HepG2 (cell line): ENCODE results near the gene HMGCS2. TPM values are rescaled to one million over a fixed set of nuclear protein-coding genes. Genes with fewer than 3 reads are reported as not detected.

Experiments used
- ATF7-NPFF ChIP-seq: sonication (generic); formaldehyde crosslinking; IDR thresholded peaks from 2 replicates; pipeline ENCODE4 v1.8.1; 2023; ENCODE audit warnings: mild to moderate bottlenecking, low read depth, missing genetic modification reagents, moderate library complexity
- ELF3 ChIP-seq: IDR thresholded peaks from 2 replicates; pipeline ENCODE4 v1.6.1; 2016; ENCODE audit warnings: missing genetic modification reagents, missing compliant biosample characterization
- EP300 ChIP-seq, 3 experiments: sonication (generic) in 1 of 3; formaldehyde crosslinking in 1 of 3; IDR thresholded peaks; 2 replicates each; pipeline versions ENCODE4 v1.5.1 to v1.6.1; 2011 to 2020; ENCODE audit warnings: low read depth in 2 of 3, low read length in 2 of 3, borderline replicate concordance in 1 of 3, improper control_type of control experiment in 1 of 3, mild to moderate bottlenecking in 1 of 3, missing genetic modification reagents in 1 of 3, moderate library complexity in 1 of 3
- HNF4A ChIP-seq: sonication (generic); formaldehyde crosslinking; IDR thresholded peaks from 2 replicates; pipeline ENCODE4 v1.4.0; 2020; ENCODE audit warnings: missing genetic modification reagents
- HNRNPLL ChIP-seq: fragments of 200-400 bp; formaldehyde crosslinking; IDR thresholded peaks from 2 replicates; pipeline ENCODE4 v1.6.1; 2017; ENCODE audit warnings: mild to moderate bottlenecking, low read depth, low read length; ENCODE audit not compliant: poor library complexity, severe bottlenecking
- HOXA5 ChIP-seq: sonication (generic); formaldehyde crosslinking; IDR thresholded peaks from 2 replicates; pipeline ENCODE4 v1.4.0; 2020; ENCODE audit warnings: missing genetic modification reagents
- KDM1A ChIP-seq: IDR thresholded peaks from 2 replicates; pipeline ENCODE4 v1.6.1; 2016; ENCODE audit warnings: missing compliant biosample characterization
- KLF9 ChIP-seq: IDR thresholded peaks from 2 replicates; pipeline ENCODE4 v1.6.1; 2016; ENCODE audit warnings: low read depth
- MBD4 ChIP-seq: IDR thresholded peaks from 2 replicates; pipeline ENCODE4 v1.6.1; 2012; ENCODE audit warnings: low read length, inconsistent platforms, borderline replicate concordance
- NFE2L2 ChIP-seq: fragments of 150-350 bp; IDR thresholded peaks from 2 replicates; pipeline ENCODE4 v1.6.1; 2014; ENCODE audit warnings: low read length
- PITX1 ChIP-seq: sonication (generic); formaldehyde crosslinking; IDR thresholded peaks from 2 replicates; pipeline ENCODE4 v1.5.1; 2020; ENCODE audit warnings: mild to moderate bottlenecking, missing genetic modification reagents
- PLRG1 ChIP-seq: fragments of 450-650 bp; conservative IDR thresholded peaks from 2 replicates; pipeline ENCODE4 v1.6.1; 2016
- PRMT3 ChIP-seq: sonication (generic); formaldehyde crosslinking; IDR thresholded peaks from 2 replicates; pipeline ENCODE4 v1.8.1; 2022; ENCODE audit warnings: low read depth, mild to moderate bottlenecking, moderate library complexity, missing genetic modification reagents, borderline replicate concordance
- SNAI1 ChIP-seq: sonication (generic); formaldehyde crosslinking; IDR thresholded peaks from 2 replicates; pipeline ENCODE4 v1.5.0; 2020; ENCODE audit warnings: mild to moderate bottlenecking, missing genetic modification reagents, borderline replicate concordance
- SUZ12 ChIP-seq: fragments of 150-350 bp; IDR thresholded peaks from 2 replicates; pipeline ENCODE4 v1.6.1; 2014; ENCODE audit warnings: low read depth, low read length
- TBX2 ChIP-seq: sonication (generic); formaldehyde crosslinking; IDR thresholded peaks from 2 replicates; pipeline ENCODE4 v1.5.0; 2020; ENCODE audit warnings: missing genetic modification reagents, mild to moderate bottlenecking, borderline replicate concordance
- TCF12 ChIP-seq, 2 experiments: fragments of 450-650 bp in 1 of 2; sonication (generic) in 1 of 2; formaldehyde crosslinking in 1 of 2; IDR thresholded peaks; 2 replicates each; pipeline versions ENCODE4 v1.6.1 to v1.8.0; 2017 to 2022; ENCODE audit warnings: antibody characterized with exemption in 1 of 2, mild to moderate bottlenecking in 1 of 2, missing genetic modification reagents in 1 of 2, moderate library complexity in 1 of 2
- ZNF333 ChIP-seq: sonication (generic); formaldehyde crosslinking; IDR thresholded peaks from 2 replicates; pipeline ENCODE4 v1.4.0; 2020; ENCODE audit warnings: mild to moderate bottlenecking, missing genetic modification reagents, borderline replicate concordance
- ZNF557 ChIP-seq: sonication (generic); formaldehyde crosslinking; IDR thresholded peaks from 2 replicates; pipeline ENCODE4 v1.4.0; 2020; ENCODE audit warnings: missing genetic modification reagents
- polyA plus RNA-seq, 8 experiments: library from polyadenylated mRNA; depleted of rRNA in 3 of 8; stranded (reverse) in 7 of 8; unstranded in 1 of 8; fragments of >200 nt; fragmentation: Illumina TruSeq in 4 of 8; extraction: Trizol in 4 of 8; gene quantifications; 2 replicates each; pipeline versions ENCODE4 v1.2.1 to v1.2.3, GENCODE V29; 2011 to 2016; ENCODE audit warnings: low read depth in 4 of 8, missing spikeins in 1 of 8, mixed read lengths in 1 of 8; ENCODE audit not compliant: insufficient read depth in 1 of 8
- total RNA-seq, 5 experiments: library from RNA; depleted of rRNA; stranded (reverse); fragments of >200 nt; fragmentation: Illumina TruSeq; extraction: Trizol; gene quantifications; 2 replicates each; pipeline ENCODE4 v1.2.3, GENCODE V29; 2016; ENCODE audit warnings: low read depth in 1 of 5
- TF ChIP-seq, protein P1 (sequence below): sonication (generic); formaldehyde crosslinking; IDR thresholded peaks from 2 replicates; pipeline ENCODE4 v1.4.0; 2020; ENCODE audit warnings: missing genetic modification reagents
- TF ChIP-seq, protein P2 (sequence below): IDR thresholded peaks from 2 replicates; pipeline ENCODE4 v1.6.1; 2016; ENCODE audit warnings: missing genetic modification reagents, missing compliant biosample characterization
- TF ChIP-seq, protein P3 (sequence below): sonication (generic); formaldehyde crosslinking; IDR thresholded peaks from 2 replicates; pipeline ENCODE4 v1.5.0; 2020; ENCODE audit warnings: missing genetic modification reagents
- TF ChIP-seq, protein P4 (sequence below): sonication (generic); formaldehyde crosslinking; IDR thresholded peaks from 2 replicates; pipeline ENCODE4 v1.8.1; 2023; ENCODE audit warnings: mild to moderate bottlenecking, missing genetic modification reagents, borderline replicate concordance
- TF ChIP-seq, protein P5 (sequence below): fragments of 450-650 bp; IDR thresholded peaks from 2 replicates; pipeline ENCODE4 v1.6.1; 2016

The HMGCS2 gene
- total and polyA plus RNA-seq, 2 of the 13 experiments (the other 11 are each of a cell fraction or from before 2014, with no cell fraction given), result 0.44 to 1.5 TPM

DNA sequence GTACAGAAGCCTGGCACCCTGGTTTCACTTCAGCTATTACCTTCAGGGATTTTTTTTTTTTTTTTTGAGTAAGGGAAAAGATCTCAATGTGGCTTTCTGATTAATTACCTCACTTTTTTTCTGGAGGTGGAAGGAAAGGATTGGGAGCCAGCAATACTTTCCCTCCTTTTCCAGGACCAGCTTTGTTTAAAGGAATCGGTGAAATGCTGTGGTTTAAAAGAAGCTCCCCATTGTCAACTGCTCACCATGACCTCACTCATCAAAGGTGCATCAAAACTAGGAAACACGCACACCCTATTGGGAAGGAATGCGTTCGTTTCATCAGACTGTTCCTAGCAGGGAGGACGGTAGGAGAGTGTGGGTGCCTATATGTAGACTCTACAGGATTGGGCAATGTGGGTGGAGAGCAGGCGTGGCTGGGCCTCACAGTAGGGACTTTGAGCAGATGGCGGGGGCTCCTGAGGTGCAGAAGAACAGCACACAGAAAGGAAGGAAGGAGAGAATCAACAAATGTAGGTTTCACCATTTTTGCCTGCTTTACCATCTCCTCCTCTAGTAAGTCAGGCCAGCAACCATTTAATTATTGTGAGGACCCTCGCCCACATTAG lies 44.0 kb downstream of the HMGCS2 start (continued):
- TF ChIP-seq, protein P1, sequence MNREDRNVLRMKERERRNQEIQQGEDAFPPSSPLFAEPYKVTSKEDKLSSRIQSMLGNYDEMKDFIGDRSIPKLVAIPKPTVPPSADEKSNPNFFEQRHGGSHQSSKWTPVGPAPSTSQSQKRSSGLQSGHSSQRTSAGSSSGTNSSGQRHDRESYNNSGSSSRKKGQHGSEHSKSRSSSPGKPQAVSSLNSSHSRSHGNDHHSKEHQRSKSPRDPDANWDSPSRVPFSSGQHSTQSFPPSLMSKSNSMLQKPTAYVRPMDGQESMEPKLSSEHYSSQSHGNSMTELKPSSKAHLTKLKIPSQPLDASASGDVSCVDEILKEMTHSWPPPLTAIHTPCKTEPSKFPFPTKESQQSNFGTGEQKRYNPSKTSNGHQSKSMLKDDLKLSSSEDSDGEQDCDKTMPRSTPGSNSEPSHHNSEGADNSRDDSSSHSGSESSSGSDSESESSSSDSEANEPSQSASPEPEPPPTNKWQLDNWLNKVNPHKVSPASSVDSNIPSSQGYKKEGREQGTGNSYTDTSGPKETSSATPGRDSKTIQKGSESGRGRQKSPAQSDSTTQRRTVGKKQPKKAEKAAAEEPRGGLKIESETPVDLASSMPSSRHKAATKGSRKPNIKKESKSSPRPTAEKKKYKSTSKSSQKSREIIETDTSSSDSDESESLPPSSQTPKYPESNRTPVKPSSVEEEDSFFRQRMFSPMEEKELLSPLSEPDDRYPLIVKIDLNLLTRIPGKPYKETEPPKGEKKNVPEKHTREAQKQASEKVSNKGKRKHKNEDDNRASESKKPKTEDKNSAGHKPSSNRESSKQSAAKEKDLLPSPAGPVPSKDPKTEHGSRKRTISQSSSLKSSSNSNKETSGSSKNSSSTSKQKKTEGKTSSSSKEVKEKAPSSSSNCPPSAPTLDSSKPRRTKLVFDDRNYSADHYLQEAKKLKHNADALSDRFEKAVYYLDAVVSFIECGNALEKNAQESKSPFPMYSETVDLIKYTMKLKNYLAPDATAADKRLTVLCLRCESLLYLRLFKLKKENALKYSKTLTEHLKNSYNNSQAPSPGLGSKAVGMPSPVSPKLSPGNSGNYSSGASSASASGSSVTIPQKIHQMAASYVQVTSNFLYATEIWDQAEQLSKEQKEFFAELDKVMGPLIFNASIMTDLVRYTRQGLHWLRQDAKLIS (CRISPR knock-in tag), result no peak
- TF ChIP-seq HNF4A (CRISPR knock-in tag), result peak; percentile 97
- no peak for TF ChIP-seq SUZ12
- TF ChIP-seq NFE2L2, result no peak
- TF ChIP-seq, protein P2, sequence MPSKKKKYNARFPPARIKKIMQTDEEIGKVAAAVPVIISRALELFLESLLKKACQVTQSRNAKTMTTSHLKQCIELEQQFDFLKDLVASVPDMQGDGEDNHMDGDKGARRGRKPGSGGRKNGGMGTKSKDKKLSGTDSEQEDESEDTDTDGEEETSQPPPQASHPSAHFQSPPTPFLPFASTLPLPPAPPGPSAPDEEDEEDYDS (CRISPR knock-in tag), result peak; percentile 96
- no peak for TF ChIP-seq PRMT3 (CRISPR knock-in tag)
- no peak for TF ChIP-seq ZNF333
- TF ChIP-seq KLF9 (CRISPR knock-in tag), result no peak
- no peak for TF ChIP-seq HNRNPLL
- TF ChIP-seq PLRG1, result no peak
- peak in 1 of 2 experiments; percentile 85; a peak in 2 of 4 replicates for TF ChIP-seq EP300 (IDR thresholded peaks at IDR 0.05; ENCODE audit: low read depth in 2 of 2, low read length in 2 of 2)
- peak; percentile 85; the same call in 1 of the 2 replicates for TF ChIP-seq EP300 (CRISPR knock-in tag; IDR thresholded peaks at IDR 0.05; ENCODE audit: borderline replicate concordance)
- TF ChIP-seq TCF12 (IDR thresholded peaks at IDR 0.05), result no peak
- TF ChIP-seq TCF12 (CRISPR knock-in tag; IDR thresholded peaks at IDR 0.05), result peak; percentile 76; the same call in 1 of the 2 replicates
- TF ChIP-seq PITX1 (CRISPR knock-in tag), result peak; percentile 82; the same call in 1 of the 2 replicates
- no peak for TF ChIP-seq HOXA5
- TF ChIP-seq, protein P3, sequence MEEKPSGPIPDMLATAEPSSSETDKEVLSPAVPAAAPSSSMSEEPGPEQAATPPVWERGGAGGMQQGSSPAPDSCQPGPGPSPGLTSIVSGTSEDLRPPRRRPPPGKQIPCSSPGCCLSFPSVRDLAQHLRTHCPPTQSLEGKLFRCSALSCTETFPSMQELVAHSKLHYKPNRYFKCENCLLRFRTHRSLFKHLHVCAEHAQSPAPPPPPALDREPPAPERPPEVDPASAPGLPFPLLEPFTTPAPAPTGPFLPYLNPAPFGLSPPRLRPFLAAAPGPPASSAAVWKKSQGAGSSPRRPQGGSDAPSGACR (CRISPR knock-in tag), result peak; percentile 51; the same call in 1 of the 2 replicates
- no peak for TF ChIP-seq MBD4
- no peak for TF ChIP-seq ZNF557
- TF ChIP-seq, protein P4, sequence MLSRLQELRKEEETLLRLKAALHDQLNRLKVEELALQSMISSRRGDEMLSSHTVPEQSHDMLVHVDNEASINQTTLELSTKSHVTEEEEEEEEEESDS (CRISPR knock-in tag), result no peak
- TF ChIP-seq ATF7-NPFF (CRISPR knock-in tag), result 0 out of 2 replicates have a peak, but pooled peaks have one; percentile 32
- peak; percentile 87 for TF ChIP-seq TBX2 (CRISPR knock-in tag)
- no peak for TF ChIP-seq SNAI1
- peak; percentile 84 for TF ChIP-seq ELF3 (CRISPR knock-in tag)
- TF ChIP-seq KDM1A (CRISPR knock-in tag), result peak; percentile 56; the same call in 1 of the 2 replicates
- TF ChIP-seq, protein P5, sequence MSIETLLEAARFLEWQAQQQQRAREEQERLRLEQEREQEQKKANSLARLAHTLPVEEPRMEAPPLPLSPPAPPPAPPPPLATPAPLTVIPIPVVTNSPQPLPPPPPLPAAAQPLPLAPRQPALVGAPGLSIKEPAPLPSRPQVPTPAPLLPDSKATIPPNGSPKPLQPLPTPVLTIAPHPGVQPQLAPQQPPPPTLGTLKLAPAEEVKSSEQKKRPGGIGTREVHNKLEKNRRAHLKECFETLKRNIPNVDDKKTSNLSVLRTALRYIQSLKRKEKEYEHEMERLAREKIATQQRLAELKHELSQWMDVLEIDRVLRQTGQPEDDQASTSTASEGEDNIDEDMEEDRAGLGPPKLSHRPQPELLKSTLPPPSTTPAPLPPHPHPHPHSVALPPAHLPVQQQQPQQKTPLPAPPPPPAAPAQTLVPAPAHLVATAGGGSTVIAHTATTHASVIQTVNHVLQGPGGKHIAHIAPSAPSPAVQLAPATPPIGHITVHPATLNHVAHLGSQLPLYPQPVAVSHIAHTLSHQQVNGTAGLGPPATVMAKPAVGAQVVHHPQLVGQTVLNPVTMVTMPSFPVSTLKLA, result peak; percentile 51
